ENCODE measurements around the gene GBP7.
"Not testable (repeated sequence)": the region's sequence is repeated elsewhere in the genome, so short reads cannot be mapped to it uniquely, and the experiment has no call there.

The GBP7 gene, protein sequence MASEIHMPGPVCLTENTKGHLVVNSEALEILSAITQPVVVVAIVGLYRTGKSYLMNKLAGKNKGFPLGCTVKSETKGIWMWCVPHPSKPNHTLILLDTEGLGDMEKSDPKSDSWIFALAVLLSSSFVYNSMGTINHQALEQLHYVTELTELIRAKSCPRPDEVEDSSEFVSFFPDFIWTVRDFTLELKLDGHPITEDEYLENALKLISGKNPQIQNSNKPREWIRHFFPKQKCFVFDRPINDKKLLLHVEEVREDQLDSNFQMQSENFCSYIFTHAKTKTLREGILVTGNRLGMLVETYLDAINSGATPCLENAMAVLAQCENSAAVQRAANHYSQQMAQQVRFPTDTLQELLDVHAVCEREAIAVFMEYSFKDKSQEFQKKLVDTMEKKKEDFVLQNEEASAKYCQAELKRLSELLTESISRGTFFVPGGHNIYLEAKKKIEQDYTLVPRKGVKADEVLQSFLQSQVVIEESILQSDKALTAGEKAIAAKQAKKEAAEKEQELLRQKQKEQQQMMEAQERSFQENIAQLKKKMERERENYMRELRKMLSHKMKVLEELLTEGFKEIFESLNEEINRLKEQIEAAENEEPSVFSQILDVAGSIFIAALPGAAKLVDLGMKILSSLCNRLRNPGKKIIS

DNA sequence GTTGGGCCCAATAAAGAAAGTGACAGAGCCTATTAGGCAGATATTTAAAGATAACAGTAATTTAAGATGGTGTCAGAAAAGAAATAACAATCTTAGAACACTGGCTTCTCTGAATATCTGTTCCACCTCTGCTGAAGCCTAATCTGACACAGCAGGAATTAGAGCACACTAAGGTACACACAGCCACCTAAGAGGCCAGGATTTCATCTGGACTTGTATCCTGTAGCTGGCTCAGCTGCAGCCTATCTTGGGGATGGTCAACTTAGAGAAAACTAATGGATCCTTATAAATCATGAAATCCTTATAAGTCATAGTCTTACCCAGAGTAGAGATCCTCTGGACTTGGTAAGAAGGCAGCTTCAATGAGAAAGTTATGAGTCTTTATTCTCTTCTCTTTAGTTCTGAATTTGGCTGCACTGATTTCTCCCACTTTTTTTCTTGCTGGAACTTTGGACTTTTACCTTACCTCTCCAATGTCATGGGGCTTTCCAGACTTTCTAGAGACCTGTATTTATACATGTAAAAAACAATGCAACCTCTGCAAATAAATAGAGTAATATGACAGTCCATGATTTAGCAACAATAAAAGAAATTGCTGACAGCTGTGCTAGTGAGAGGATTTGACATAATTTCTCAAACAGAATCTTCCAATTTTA, at the start of gene GBP7:
Gene GBP7, minus strand, starts transcription at position 403 of the 656 bp plus-strand sequence. CDS start 4,068 bp downstream, outside the sequence.
- no peak for DNase-seq

DNA sequence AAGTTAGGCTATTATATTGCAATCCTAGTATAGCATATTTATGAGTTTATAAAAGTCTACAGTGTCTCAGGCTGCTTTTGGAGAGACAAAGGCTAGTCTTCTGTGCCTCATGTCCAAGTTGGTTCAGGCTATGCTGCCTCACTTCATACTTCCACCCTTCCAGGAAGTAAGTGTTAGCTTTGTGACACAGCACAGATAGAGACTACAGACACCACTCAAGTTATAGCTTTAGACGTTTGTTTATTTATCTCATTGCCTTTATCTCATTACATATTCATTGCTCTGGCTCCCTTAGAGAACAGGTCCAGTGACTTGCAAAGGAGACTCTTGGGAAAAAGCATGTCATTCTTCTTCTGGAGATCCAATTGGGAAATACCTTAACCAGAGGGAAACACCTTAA, 45.5 kb upstream of the GBP7 start:
- no peak for DNase-seq

DNA sequence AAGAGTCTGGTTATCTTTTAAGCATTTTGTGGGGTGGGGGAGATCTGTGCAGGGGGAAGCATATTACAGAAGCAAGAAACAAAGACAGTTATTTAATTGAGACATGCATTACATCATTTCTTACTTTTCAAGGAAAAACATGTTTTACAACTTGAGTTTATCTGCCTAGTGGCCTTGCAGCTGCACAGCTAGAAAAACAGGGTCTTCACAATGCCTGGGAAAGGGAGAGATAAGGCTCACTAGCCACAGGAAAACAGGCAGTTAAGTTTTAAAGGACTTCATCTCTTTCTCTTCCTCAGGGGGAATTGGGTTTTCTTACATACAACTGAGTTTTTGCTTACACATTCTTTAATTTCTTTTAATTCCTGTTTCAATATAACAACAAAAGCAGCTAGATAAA, 44.0 kb upstream of the GBP7 start:
- not testable (repeated sequence) for DNase-seq

DNA sequence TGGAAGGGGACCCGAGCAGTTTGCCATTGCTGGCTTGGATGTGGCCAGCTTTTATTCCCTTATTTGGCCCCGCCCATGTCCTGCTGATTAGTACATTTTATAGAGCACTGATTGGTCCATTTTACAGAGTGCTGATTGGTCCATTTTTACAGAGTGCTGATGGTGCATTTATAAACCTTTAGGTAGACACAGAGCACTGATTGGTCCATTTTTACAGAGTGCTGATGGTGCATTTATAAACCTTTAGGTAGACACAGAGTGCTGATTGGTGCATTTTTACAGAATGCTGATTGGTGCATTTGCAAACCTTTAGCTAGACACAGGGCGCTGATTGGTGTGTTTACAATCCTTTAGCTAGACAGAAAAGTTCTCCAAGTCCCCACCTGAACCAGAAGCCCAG, 43.1 kb upstream of the GBP7 start:
- DNase-seq, result not testable (repeated sequence)

DNA sequence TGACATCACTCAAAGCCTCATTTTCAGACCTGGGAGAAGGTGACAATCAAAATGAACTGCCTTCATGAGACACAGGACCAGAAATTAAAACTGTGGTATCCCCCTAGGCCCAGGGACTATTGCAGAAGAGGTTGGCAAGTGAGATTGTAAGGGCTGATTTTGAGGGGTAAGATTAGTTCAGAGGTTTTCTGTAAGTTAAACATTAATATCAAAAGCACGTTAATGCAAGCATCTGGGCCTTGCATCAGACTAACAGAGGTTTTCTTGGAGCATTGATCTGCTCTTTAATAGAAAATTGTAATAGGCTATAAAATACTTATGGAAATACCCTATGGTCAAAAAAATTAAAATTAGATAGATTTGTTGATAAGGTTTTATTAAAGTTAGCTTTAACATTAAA, 37.5 kb upstream of the GBP7 start:
- no peak for DNase-seq

DNA sequence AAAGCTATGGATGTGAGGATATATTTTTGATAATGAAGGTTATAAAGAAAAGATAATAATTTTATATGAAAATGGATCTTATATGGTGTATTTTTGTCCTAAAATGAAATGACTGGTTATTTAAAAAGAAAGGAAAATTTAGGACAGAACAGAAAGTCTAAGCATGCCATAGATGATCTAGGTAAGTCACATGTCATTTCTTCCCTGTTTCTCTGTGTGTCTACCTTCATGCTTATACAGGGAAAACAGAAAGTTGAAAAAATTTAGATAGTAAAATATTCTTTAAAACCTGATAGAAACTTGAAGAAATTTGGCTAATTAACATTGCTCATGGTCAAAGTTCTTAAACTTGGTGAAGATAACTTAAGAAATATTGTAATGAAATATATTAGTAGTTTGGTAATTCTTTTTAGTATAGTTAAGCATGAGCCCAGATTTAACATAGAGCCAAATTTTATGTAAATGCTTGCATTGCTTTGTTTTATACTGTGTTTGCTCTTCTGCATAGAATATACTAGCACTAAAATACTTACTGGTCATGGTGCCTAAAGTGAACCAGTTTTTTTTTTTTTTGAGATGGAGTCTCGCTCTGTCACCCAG, 35.3 kb upstream of the GBP7 start:
- no peak for DNase-seq

DNA sequence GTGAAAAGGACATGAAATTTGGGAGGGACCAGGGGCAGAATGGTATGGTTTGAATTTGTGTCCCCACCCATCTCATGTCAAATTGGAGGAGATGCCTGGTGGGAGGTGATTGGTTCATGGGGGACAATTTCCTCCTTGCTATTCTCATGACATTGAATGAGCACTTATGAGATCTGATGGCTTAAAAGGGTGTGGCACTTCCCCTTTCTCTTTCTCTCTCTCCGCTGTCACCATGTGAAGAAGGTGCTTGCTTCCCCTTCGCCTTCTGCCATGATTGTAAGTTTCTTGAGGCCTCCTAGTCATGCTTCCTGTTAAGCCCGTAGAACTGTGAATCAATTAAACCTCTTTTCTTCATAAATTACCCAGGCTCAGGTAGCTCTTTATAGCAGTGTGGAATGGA, 30.6 kb upstream of the GBP7 start:
- DNase-seq, result no peak

DNA sequence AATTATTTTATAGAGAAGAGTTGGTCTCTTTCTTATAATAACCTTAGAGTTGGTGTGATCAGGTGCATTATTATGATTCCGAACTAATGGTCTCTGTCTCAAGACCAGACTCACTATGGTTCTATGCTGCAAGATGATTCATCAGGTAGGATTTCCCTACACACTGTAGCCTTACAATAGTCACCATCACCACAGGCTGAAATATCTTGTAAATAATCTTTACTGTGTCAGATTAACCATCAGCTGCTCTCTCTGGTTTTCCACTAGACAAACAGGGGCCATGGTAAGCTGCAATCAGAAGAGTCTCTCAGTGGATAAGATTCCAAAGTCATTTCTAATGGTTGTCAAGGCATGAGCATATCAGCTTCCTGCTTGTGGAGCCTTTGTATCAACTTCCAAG, 27.4 kb upstream of the GBP7 start:
- DNase-seq, result no peak

DNA sequence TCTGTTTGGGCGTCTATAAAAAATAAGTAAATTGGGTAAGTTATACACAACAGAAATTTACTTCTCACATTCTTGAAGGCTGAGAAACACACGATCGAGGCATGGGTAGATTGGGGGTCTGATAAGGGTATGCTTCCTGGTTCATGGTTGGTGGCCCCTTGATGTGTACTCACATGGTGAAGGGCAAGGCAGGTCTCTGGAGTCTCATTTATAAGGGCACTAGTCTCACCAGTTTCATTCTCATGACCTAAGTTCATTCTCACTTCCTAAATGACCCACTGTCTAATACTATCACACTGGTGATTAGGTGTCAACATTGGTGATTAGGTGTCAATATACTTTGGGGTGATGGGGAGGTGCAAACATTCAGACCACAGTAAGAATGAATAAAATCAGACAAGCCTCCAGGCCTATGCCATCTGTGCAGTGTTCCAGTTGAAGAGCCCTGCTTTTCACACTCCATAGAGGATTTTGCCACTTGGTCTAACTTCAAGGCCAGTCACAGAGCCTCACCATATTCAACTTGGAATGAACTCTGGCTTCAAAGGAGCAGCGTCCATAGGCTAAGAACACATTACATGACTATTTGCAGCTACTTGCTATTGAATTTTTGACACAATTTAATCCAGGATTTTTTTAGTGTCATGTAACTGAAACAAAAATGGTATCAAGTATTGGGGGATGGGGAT, 25.4 kb upstream of the GBP7 start:
- DNase-seq, result no peak

DNA sequence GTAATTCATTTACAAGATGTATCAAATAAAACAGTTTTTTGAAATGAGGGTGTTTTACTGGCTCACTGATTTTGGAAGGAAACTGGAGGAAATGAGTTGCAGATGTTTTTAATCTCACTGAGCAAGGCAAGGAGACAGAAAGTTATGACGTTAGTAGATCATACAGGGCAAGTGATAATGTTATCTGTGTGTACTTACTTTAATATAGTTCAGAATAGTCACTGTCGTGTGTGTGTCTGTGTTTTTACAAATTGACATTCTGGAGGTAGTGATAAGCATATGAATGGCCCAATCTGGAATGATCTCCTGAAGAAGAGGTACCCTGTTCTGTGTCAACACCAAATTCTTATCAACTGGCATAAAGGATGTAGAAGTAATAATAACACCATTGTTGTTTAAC, 24.9 kb upstream of the GBP7 start:
- no peak for DNase-seq

DNA sequence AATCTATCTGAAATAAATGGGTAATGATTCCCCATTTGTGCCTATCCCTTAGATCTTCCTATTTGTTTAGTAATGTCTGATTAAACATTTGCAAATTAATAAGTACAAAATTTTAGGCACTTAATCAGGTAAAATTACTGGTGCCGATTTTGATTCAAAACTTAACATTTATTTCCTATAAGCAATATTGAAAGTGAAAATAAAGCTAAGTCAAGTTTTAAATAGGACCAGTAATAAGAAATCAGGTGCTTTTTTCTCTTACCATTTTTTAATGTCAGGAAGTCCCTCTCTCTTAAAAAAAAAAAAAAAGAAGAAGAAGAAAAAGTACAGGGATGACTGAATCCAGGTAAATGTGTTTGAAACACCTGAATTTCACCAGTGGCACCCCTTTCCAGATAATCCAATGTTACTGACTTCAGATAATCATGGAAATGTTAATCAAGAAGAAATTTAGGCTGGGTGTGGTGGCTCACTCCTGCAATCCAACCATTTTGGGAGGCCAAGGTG, 23.8 kb upstream of the GBP7 start:
- no peak for DNase-seq

DNA sequence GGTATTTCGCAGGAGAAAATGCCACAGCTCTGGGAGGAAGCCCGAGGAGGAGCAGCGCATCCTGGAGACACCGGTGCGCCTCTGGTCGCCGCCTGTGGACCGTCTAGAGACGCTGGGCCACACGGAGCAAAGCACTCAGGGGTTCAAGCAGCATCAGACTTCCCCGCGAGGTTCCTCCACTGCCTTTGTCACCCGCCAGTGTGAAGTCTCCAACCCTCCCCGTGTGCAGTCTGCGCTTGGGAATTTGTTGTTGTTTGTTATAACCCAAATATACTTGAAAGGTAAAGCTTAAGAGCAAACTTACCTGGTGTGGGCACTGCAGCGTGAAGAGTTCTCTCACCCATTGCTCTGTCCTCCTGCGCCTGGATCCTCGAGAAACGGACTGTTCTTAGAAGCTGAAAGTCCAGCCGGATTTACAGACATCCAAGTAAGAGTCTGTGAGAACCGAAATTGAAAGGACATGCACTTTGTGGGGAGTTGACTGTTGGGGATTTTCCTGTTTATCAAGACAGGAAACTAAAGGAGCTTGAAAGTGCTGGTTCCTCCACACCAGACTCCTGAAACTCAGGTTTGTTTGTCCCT, 22.8 kb upstream of the GBP7 start, which contains the start of gene GBP4:
Gene GBP4, minus strand, starts transcription at position 452 of the 582 bp plus-strand sequence. Its CDS starts 108 bp downstream, at position 344.
- DNase-seq, result peak; percentile 57

DNA sequence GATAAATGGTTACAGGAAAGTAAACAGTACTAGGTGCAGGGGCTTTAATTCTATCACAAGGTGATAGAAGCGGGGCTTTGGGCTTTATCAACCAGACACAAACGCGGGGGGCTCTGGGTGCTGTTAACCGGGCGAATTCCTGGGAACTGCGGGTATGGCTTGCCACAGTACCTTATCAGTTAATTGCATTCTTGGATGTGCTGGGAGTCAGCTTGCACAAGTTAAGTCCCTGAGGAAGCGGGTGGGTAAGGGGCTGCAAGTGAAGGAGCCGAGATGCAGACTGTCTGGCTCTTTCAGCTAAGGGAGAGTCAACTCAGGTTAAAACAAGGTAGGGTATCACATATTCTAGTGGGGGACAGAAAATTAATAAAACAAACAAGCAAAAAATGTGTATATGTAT, 22.3 kb upstream of the GBP7 start:
- no peak for DNase-seq

DNA sequence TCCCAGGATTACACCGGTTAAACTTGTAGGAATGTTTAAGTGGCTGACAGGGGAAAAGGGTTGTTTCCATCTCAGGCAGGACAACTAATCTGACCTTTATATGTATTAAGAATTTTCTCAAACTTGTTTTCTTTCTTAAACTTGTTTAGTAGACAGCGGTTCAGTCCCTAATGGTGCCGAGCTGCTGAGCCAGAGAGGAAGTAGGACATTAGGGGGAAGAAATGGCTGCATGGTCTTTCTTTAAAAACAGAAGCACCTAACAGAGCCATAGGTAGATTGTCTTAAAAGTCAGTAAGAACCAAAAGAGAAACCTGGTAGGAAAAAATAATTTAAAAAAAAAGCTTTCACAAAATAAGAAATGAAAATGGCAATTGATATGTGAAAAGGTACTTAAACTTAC, 19.7 kb upstream of the GBP7 start:
- no peak for DNase-seq

DNA sequence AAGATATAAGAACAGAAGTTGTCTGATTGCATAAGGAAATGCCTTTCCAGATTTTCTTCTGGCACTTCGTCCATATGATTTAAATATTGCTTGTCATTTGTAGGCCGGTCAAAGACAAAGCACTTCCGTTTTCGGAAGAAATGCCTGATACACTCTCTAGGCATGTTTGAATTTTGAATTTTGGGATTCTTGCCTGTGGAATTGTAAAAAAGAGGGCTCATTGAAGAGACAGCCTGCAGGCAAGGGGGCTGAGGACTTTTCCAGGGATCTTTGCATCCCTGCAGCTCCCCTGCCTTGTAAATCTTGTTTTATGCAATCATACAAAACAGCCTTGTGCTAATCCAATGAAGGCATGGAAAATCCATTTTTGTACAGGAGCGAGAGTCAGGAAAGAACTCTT, 15.5 kb upstream of the GBP7 start:
- no peak for DNase-seq

DNA sequence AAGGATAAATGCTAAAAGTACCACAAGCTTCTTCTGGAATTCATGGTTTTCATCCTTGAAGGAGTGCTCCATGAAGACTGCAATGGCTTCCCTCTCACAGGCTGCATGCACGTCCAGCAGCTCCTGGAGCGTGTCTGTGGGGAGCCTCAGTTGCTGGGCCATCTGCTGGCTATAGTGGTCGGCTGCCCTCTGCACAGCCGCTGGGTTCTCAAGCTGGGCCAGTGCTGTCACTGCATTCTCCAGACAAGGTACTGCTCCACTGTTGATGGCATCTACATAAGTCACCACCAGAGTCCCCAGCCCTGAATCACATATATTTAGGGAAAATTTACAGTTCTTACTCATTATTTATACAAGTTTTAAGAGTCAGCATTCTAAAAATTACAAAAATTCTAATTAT, 14.2 kb upstream of the GBP7 start:
- DNase-seq, result no peak

DNA sequence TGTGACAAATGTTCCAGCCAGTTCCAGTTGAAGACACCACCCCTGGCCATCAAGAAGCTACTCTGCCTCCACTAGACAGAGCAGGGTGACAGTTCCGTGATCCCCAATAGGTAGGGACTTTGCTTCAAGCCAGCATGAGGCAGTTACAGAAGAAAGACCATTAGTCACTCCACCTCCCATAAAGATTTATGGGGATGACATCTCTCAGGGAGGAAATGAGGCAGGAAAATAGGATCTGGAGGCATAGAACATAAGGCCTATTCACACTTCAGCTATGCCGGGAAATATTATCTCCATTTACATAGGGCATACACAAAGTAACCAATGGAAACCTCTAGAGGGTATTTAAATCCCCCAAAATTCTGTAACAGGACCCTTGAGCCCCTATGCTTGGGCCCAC, 3.5 kb upstream of the GBP7 start:
- DNase-seq, result no peak

DNA sequence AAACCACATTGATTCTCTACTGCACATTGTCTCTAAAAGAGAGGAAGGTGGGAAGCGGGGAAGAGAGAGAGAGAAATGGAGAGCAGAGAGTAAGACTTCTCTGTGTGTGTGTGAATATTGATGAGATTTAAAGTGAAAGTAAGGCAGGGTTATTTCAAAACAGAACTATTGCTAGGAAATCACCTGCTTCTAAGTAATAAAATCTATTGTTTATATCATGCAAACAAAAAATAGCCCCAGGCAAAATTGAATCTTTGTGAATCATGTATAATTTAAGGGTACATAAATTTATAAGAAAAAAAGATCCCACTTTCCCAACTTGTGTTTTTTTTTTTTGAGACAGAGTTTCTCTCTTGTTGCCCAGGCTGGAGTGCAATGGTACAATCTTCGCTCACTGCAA, 1.2 kb upstream of the GBP7 start:
- DNase-seq, result no peak

DNA sequence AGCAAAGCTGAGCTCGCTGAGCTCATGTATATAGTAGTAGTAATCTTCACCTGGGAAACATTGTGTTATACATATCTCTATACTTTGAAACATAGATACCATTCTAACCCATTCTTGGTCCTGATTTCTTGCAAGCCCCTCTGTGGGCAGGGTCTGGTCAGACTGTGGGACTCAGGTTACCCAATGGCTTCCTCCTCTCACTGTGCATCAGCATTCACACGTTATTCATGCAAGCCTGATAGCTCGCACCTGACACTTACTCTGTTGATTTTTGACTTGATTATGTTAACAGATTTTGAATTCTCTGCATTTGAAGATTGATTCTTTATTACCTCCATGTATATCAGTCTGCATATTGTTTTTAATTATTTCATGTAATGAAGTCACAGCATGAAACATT, 1.3 kb downstream of the GBP7 start:
- no peak for DNase-seq

DNA sequence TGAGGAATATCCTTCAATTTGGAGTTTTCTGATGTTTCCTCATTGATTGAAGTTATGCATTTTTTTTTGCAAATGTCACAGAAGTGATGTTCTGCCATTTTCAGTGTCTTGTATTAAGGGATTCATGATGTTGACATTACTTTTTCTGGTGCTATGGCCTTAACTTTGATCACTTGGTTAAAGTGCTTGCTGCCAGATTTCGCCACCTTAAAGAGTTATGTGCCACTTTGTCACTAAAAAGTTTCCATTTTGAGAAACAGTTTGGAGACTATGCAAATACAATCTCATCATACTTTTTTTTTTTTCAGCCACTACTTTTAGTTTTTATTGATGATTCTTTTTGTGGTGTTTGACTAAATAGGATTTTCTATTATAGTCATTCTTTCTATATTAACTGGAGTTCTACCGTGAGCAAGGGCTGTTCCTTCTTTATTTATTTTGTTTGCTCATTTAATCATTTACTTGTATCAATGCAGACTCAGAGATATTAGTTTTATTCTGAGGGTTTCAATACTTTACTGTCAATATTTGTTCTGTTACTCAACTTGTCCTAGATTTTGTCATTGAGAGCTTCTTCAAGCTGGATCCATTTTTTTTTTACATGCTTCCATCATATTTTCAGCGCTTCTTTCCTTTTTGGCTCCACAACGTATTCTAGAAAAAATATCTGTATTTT, 3.2 kb downstream of the GBP7 start:
- DNase-seq, result no peak

DNA sequence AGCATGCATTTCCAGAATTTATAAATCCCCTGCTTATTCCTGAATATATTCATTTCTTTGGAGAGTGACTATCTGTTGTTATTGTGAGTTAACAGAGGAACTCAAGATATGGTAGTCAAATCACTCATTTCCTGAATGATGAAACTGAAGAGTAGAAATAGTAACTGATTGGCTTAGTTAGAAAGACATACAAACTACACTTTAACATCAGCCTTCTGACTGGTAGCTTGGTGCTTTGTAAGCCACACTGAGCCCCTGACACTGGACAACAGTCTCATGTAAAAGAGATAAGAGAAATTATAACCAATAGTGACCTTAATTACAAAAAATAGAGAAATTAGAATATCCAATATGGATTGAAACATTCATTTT, 4.8 kb downstream of the GBP7 start:
- no peak for DNase-seq

Data from activated CD4-positive, alpha-beta T cell treated with anti-CD3 and anti-CD28 coated beads for 48 hours (primary cell).